Measurements from ENCODE around the gene PAX5.

Gene PAX5

DNA sequence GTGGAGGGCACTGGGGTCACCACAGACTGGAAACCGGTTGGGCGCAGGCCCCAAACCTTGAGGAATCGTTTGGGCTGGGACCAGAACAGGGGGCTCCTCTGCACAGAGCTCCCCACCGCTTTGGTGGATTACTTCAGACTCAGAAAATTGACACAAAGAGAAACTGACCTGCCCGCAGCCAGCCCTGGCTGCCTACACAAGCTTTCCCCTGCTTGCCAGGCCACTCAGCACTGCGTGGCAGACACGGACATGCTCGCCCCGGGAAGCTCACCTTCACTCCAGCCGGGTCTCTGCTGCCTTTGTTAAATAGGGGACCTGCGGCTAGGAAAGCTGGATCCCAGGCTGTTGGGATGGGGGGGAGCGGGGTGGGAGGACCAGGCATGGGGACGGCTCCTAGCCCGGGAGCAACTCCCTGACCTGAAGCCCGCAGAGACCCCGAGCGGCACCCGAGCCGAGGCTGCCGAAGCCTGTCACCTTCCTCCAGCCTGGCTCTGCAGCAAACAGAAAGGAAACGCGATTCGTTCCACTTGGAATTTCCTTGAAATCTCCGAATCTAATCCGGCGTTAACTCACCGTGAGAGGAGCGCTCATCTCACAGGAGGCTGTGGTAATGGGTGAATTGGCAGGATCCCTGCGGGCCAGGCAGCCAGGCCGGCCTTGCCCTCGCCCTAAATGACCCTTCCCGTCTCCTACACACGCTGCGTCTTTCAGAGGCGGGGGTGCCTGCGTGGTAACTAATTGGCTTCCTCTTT lies 8.8 kb downstream of the PAX5 start:
- no peak for DNase-seq (ENCODE audit: low read depth)

- no peak for DNase-seq (ENCODE audit: low read depth)
Measured at GRCh38 chr9:37017546-37017945, 16.5 kb downstream of the PAX5 start.

DNA sequence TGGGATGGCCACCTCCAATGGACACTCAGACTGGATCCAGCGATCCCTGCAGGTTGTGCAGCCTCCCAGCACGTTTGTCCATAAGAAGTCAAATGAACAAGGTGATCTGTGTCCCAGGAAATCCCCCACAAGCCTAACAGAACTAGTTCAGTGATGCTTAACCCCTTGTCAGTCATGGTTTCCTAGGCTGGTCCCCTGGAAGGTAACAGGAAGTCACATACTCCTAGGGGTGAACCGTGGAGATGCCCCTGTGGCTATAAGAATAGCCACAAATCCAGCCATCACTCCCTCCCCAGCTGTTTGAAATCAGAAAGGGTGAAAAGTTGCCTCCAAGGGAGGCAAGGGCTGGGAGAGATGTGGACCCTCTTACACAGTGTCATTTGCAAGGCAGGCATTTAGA lies 22.5 kb downstream of the PAX5 start:
- DNase-seq (ENCODE audit: low read depth), result no peak

GRCh38 chr9:37010976-37011375 lies 23.1 kb downstream of the PAX5 start:
- no peak for DNase-seq (ENCODE audit: low read depth)

GRCh38 chr9:37010180-37010579 lies 23.9 kb downstream of the PAX5 start:
- DNase-seq (ENCODE audit: low read depth), result no peak

- no peak for DNase-seq (ENCODE audit: low read depth)
Measured at GRCh38 chr9:37007295-37007694, 26.8 kb downstream of the PAX5 start.

DNA sequence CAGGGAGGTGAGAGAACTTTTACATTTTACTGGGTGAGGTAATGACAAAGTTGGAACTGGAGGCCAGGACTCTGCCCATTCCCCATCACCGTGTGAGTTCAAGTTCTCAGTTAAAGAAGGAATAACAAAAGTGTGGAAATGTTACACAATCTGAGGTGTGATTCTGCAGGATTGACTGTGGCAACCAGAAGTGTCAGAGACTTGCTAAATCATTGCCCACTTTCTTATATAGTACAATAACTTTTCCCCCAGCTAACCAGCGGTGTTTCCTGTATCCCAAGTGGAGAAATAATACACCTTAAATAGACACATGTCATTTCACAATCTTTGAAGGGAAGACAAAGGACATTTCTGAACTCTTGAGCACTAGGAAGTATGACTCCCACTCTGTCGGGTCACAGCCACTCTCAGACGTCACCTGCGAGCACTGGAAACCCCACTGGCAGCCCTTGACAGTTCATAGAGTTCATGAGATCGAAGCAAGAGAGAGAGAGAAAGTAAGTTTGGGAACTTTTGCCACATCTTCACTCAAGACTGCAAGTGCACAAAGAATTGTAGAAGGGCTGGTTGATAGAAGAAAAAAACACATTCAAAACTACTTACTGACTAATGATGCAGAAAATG lies 28.4 kb downstream of the PAX5 start:
- no peak for DNase-seq (ENCODE audit: low read depth)

DNA sequence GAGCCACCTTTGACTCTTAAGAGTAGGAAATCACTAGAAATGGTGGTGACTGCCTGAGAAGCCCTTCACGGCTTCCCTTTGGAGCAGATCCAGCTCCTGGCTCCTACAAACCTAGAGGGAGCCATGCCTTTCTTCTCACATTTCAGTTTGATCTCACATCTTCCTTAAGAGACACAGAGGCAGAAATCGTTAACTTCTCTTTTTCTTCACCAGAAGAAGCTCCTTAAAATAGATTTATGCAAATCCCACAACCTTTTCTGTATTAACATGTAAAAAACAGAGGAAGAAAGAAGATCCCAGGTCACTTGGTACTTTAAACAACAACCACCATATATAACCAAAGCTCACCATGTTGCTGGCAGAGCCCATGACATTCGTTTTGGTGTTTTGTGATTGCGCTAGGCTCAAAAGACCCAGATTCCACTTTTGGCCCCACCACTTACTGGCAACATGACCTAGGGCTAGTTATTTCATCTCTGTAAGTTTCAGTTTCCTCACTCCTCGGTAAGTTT lies 29.6 kb downstream of the PAX5 start:
- no peak for DNase-seq (ENCODE audit: low read depth)

GRCh38 chr9:37002413-37003217 lies 31.5 kb downstream of the PAX5 start:
- no peak for DNase-seq (ENCODE audit: low read depth)

GRCh38 chr9:37002036-37002412 lies 32.0 kb downstream of the PAX5 start:
- no peak for DNase-seq (ENCODE audit: low read depth)

DNA sequence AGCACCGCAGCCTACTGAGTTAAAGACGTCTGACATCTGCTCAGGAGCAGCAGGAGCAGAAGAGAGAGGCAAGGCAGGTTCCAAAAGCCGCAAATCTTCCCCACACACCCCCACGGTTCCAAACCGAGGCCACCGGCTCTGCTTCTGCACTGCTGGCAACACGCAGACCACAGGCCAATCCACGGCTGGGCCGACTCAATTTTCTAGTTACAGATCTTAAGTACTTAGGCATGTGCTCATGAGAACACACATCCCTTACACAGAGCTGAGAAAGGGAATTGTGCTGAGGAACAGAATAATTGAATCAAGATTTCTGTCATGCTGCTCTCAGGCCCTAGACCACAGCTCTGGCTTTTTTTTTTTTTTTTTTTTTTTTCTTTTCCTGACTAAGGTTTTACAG lies 32.6 kb downstream of the PAX5 start:
- DNase-seq (ENCODE audit: low read depth), result no peak

GRCh38 chr9:36999728-37000333 lies 34.2 kb downstream of the PAX5 start:
- DNase-seq (ENCODE audit: low read depth), result no peak

DNA sequence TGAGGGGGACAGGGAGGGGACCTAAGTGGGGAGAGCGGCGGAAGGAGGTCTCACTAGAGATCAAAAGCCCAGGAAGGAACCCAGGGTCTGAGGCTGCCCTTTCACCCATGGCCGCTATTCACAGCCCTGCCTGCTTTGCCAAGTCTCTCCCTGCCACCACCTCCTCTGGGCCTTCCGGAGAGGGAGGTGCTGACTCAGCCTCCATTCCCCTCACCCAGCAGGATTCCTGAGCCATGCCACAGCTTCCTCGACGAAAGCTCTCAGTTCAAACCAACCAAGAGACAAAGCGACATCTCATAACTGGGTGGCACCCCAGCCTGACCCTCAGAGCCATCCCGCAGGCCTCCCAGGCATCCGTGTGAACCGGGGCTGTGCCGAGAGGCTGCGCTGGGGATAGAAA lies 36.7 kb downstream of the PAX5 start:
- no peak for DNase-seq (ENCODE audit: low read depth)

DNA sequence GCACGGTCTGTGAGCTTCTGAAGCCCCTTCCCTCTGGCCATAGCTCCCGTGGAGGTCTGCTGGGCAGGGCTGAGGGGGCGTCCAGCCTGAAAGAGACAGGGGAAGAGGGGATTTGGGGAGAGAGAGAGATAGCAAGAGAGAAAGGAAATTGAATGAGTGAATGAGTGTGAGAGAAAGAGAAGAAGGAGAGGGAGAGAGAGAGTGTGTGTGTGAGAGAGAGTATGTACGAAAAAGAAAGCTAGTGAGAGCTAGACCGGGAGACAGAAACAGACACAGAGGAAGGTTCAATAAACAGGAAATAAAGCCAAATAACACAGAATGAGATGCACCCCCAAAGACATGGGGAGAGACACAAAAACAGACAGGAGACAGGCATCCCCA lies 37.4 kb downstream of the PAX5 start:
- no peak for DNase-seq (ENCODE audit: low read depth)

GRCh38 chr9:36995927-36996705 lies 38.0 kb downstream of the PAX5 start:
- DNase-seq (ENCODE audit: low read depth), result no peak

DNA sequence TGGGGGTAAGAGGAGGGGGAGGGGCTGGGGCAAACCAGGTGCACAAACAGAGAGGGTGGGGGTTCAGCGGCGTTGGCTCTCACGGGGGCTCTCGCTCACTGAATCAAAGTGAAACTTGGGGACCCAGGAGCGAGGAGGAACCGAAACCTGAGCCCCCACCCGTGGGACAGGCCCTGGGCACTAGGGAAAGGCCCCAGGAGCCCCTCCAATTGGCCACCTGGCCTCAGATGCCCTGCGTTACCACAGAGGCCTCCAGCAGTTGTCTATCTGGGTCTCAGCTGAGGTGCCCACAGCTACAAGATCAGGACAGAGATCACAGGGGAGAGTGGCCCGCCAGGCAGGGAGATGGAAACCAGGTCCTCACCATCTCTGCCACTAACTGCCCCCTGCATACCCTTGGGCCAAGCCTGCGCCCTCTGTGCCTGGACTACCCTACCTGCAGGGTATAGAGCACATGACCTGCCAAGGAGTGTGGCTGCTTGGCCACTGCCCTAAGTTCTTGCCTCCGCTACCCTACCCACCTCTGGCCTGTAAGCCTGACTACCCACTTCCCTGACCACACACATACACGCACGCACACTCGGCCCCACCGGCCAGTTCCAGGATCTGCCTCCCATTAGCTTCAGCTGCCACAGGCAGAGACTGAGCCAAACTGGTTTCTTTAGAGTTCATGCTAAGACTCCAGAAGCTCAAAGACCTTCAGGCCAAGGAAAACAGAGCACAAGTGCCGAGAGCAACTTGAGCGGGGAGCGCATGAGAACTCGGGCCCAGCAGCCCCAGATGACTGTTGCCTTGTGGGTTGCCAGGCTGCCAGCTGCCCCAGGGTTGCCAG lies 39.9 kb downstream of the PAX5 start:
- DNase-seq (ENCODE audit: low read depth), result peak; percentile 22

DNA sequence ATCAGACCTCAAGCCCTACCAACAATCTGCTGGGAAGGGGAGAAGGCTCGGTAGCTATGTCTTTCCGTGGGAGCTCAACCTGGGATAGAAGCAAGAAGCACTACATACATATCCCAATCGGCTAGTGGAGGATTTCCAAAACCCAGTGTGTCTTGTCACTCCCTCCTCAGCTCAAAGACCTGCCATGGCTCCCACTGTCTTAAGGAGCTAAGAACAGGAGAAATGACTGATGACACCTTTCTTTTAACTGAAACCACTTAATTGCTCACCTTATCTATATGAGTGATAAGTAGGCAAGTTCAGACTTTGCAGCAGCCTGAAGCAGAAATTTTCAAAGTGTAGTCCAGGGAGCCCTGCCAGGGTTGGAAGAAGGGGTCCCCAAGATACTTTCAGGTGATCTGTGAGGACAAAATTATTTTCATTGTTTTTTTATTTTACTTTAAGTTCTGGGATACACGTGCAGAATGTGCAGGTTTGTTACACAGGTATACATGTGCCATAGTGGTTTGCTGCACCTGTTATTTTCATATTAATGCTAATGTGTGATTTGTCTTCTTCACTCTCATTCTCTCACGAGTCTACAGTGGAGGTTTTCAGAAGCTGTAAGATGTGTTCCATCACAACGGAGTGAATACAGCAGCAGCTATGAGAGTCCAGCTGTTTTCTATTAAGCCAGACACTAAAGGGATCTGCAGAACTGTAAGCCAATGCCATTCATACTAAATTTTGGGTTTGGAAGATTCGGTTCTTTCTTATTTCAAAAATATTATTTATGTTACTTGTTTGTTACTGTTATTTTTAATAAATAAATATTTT lies 41.4 kb downstream of the PAX5 start:
- DNase-seq (ENCODE audit: low read depth), result no peak

- DNase-seq (ENCODE audit: low read depth), result no peak
Measured at GRCh38 chr9:36991516-36992134, 42.4 kb downstream of the PAX5 start.

DNA sequence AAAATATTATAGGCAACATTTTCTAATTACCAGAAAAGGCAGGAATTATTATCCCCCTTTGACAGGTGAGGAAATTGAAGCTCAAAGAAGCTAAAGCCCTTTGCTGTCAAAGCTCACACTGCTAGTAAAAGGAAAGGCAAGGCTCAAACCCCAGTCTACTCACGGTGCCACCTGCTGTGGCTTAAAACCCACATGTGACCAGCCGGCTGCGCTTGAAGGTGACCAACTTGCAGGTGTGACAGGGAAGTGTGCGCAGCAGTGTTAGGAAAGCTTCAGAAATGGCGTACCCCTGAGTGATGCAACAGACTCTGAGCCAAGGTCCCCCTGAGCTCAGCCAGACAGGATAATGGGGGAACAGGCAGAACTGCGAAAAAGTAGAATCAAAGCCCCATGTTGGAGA lies 45.2 kb downstream of the PAX5 start:
- DNase-seq (ENCODE audit: low read depth), result no peak

- DNase-seq (ENCODE audit: low read depth), result no peak
Measured at GRCh38 chr9:36987891-36988290, 46.2 kb downstream of the PAX5 start.

All from stromal cell of bone marrow (primary cell).